ENCODE results near the gene TRIM54.
A peak's percentile ranks its signal among the peaks of the same experiment; 100 is the strongest.

DNA sequence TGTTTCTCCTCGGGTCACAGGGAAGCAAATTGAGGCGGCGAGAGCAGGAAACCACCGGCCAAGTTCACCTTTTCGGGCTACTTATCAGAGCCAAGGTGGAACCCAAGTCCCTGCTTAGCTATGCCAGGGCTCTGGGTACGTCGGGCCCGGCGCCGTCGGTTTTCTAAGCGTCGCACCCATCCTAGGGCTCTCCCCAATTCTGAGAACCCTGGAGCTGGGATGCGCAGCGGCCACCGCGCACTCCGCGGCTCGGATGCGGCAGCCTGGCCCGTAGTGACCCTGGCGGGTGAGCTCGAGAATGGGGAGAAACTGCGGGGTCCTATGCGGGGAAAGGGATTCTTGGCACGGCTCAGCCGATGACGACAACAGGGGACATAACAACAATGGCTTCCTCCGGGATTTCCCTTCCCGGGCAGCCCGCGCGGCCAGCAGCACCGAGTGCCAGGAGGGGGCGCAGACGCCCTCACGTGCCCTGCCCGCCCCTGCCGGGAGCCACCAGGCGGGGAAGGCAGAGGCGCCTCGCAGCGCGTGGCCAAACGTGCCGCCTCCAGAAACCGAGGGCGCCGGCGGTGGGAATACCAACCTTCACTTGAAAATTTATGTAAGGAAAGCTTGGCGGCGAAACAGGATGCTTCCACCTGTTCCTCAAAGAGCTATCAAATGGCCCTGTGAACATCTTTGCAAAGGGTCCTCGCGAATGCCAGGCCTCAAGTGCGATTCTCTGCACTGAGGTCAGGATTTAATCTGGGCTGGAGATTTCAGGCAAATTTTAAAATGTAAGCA lies 17.3 kb upstream of the TRIM54 start:
- TF ChIP-seq, protein P1, sequence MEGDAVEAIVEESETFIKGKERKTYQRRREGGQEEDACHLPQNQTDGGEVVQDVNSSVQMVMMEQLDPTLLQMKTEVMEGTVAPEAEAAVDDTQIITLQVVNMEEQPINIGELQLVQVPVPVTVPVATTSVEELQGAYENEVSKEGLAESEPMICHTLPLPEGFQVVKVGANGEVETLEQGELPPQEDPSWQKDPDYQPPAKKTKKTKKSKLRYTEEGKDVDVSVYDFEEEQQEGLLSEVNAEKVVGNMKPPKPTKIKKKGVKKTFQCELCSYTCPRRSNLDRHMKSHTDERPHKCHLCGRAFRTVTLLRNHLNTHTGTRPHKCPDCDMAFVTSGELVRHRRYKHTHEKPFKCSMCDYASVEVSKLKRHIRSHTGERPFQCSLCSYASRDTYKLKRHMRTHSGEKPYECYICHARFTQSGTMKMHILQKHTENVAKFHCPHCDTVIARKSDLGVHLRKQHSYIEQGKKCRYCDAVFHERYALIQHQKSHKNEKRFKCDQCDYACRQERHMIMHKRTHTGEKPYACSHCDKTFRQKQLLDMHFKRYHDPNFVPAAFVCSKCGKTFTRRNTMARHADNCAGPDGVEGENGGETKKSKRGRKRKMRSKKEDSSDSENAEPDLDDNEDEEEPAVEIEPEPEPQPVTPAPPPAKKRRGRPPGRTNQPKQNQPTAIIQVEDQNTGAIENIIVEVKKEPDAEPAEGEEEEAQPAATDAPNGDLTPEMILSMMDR (IDR thresholded peaks at IDR 0.05): peak; percentile 43 to 77 (median 58)
- no peak for TF ChIP-seq POLR2A (IDR thresholded peaks at IDR 0.05)
- peak in 1 of 2 donors; percentile 37 for TF ChIP-seq POLR2AphosphoS5 (IDR thresholded peaks at IDR 0.05)
- TF ChIP-seq EP300 (IDR thresholded peaks at IDR 0.05): no peak

Measured in upper lobe of left lung (tissue), 4 donors.